ENCODE results near the gene PLOD1. TPM values are rescaled to one million over a fixed set of nuclear protein-coding genes. Genes with fewer than 3 reads are reported as not detected.

The PLOD1 gene
- total and polyA plus RNA-seq, 10 of the 15 experiments (the other 5 are each of a cell fraction or from before 2014, with no cell fraction given): 10.6 to 42.6 (median 29.3) TPM

DNA sequence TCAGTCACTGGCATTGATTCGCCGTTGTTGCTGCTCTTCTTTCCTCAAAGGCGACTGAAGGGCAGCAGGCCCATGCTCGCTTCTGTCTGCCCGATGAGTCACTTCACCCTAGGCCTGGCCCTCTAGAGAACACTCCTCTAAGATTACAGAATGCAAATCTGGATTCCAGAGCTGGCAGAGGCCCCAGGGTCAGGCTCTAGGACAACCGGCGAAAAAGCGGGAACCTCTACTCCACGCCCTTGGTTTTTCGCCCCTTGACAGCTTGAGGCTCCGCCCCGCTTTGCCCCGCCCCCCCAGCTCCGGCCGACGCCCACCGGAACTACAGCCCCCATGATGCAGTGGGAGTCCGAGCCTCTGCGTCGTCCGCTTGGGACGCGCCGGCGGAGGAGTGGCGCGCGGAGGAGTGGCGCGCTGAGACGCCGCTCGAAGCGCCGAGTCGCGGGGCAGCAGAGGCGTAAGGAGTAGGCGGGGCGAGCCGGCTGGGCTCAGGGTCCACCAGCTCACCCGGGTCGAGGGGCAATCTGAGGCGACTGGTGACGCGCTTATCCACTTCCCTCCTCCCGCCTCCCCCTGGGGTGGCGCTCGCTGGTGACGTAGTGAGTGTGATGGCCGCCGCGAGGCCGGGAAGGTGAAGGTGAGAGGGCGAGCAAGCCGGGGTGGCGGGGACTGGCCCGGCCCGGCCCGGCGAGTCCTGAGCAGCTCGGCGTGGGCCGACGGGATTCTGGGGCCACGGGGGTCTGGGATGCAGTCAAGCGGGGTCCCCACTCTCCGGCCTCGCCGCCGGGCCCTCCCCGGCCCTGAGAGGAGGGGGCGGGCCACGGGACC, 45.5 kb downstream of the PLOD1 start, which contains the start of gene MFN2 (continued):
- no peak for TF ChIP-seq EP300 (IDR thresholded peaks at IDR 0.05; ENCODE audit: borderline replicate concordance in 1 of 2, control insufficient read depth in 1 of 2, low read depth in 2 of 2, low read length in 2 of 2)
- TF ChIP-seq ETV6 (conservative IDR thresholded peaks at IDR 0.05 in 1 of 2, IDR thresholded peaks at IDR 0.05 in 1 of 2; ENCODE audit: borderline replicate concordance in 1 of 2, low read depth in 1 of 2): no peak
- TF ChIP-seq, protein P1, sequence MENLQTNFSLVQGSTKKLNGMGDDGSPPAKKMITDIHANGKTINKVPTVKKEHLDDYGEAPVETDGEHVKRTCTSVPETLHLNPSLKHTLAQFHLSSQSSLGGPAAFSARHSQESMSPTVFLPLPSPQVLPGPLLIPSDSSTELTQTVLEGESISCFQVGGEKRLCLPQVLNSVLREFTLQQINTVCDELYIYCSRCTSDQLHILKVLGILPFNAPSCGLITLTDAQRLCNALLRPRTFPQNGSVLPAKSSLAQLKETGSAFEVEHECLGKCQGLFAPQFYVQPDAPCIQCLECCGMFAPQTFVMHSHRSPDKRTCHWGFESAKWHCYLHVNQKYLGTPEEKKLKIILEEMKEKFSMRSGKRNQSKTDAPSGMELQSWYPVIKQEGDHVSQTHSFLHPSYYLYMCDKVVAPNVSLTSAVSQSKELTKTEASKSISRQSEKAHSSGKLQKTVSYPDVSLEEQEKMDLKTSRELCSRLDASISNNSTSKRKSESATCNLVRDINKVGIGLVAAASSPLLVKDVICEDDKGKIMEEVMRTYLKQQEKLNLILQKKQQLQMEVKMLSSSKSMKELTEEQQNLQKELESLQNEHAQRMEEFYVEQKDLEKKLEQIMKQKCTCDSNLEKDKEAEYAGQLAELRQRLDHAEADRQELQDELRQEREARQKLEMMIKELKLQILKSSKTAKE (IDR thresholded peaks at IDR 0.05; ENCODE audit: low read depth, poor library complexity, severe bottlenecking): no peak
- no peak for TF ChIP-seq MYB (IDR thresholded peaks at IDR 0.05; ENCODE audit: borderline replicate concordance, low read depth, low read length)
- TF ChIP-seq SMC3 (IDR thresholded peaks at IDR 0.05; ENCODE audit: borderline replicate concordance, low read length): no peak
- TF ChIP-seq, protein P2, sequence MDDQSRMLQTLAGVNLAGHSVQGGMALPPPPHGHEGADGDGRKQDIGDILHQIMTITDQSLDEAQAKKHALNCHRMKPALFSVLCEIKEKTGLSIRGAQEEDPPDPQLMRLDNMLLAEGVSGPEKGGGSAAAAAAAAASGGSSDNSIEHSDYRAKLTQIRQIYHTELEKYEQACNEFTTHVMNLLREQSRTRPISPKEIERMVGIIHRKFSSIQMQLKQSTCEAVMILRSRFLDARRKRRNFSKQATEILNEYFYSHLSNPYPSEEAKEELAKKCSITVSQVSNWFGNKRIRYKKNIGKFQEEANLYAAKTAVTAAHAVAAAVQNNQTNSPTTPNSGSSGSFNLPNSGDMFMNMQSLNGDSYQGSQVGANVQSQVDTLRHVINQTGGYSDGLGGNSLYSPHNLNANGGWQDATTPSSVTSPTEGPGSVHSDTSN (IDR thresholded peaks at IDR 0.05; ENCODE audit: insufficient replicate concordance, low read depth, low read length): no peak
- no peak for TF ChIP-seq GABPA (IDR thresholded peaks at IDR 0.05; ENCODE audit: low read depth)
- TF ChIP-seq SPI1 (IDR thresholded peaks at IDR 0.05; ENCODE audit: borderline replicate concordance, insufficient read depth, low read depth, low read length): peak; percentile 70; the same call in 1 of the 2 replicates
- TF ChIP-seq IRF4 (IDR thresholded peaks at IDR 0.05; ENCODE audit: low read depth, low read length): no peak
- TF ChIP-seq FOS (IDR thresholded peaks at IDR 0.05; ENCODE audit: borderline replicate concordance, extremely low read depth, insufficient read length): no peak
- peak; percentile 91 for TF ChIP-seq NR2C1 (IDR thresholded peaks at IDR 0.05)
- TF ChIP-seq, protein P3, sequence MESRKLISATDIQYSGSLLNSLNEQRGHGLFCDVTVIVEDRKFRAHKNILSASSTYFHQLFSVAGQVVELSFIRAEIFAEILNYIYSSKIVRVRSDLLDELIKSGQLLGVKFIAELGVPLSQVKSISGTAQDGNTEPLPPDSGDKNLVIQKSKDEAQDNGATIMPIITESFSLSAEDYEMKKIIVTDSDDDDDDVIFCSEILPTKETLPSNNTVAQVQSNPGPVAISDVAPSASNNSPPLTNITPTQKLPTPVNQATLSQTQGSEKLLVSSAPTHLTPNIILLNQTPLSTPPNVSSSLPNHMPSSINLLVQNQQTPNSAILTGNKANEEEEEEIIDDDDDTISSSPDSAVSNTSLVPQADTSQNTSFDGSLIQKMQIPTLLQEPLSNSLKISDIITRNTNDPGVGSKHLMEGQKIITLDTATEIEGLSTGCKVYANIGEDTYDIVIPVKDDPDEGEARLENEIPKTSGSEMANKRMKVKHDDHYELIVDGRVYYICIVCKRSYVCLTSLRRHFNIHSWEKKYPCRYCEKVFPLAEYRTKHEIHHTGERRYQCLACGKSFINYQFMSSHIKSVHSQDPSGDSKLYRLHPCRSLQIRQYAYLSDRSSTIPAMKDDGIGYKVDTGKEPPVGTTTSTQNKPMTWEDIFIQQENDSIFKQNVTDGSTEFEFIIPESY (IDR thresholded peaks at IDR 0.05): no peak
- TF ChIP-seq MTA3 (IDR thresholded peaks at IDR 0.05; ENCODE audit: borderline replicate concordance, low read length): no peak
- TF ChIP-seq RUNX3 (IDR thresholded peaks at IDR 0.05; ENCODE audit: low read length): no peak
- TF ChIP-seq JUNB (IDR thresholded peaks at IDR 0.05): no peak
- peak; percentile 71 for TF ChIP-seq DPF2 (IDR thresholded peaks at IDR 0.05)
- TF ChIP-seq, protein P4, sequence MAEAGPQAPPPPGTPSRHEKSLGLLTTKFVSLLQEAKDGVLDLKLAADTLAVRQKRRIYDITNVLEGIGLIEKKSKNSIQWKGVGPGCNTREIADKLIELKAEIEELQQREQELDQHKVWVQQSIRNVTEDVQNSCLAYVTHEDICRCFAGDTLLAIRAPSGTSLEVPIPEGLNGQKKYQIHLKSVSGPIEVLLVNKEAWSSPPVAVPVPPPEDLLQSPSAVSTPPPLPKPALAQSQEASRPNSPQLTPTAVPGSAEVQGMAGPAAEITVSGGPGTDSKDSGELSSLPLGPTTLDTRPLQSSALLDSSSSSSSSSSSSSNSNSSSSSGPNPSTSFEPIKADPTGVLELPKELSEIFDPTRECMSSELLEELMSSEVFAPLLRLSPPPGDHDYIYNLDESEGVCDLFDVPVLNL (IDR thresholded peaks at IDR 0.05; ENCODE audit: low read depth, low read length): peak; percentile 50; the same call in 1 of the 2 replicates
- peak in 1 of 2 experiments; percentile 56; a peak in 1 of 4 replicates for TF ChIP-seq BHLHE40 (IDR thresholded peaks at IDR 0.05; ENCODE audit: borderline replicate concordance in 1 of 2, low read depth in 2 of 2, low read length in 1 of 2)
- no peak for TF ChIP-seq ZZZ3 (IDR thresholded peaks at IDR 0.05; ENCODE audit: control insufficient read depth, insufficient read length, low read depth)
- TF ChIP-seq, protein P5, sequence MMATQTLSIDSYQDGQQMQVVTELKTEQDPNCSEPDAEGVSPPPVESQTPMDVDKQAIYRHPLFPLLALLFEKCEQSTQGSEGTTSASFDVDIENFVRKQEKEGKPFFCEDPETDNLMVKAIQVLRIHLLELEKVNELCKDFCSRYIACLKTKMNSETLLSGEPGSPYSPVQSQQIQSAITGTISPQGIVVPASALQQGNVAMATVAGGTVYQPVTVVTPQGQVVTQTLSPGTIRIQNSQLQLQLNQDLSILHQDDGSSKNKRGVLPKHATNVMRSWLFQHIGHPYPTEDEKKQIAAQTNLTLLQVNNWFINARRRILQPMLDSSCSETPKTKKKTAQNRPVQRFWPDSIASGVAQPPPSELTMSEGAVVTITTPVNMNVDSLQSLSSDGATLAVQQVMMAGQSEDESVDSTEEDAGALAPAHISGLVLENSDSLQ (IDR thresholded peaks at IDR 0.05): peak; percentile 84
- TF ChIP-seq YBX1 (IDR thresholded peaks at IDR 0.05): no peak
- no peak for TF ChIP-seq CHD1 (IDR thresholded peaks at IDR 0.05; ENCODE audit: low read depth, low read length)

Data from GM12878 (cell line).